MM.1S (cell line): ENCODE results near the gene OR10G2.

Experiments used
- DNase-seq: peaks from one replicate; pipeline ENCODE4 v3.0.0-alpha.2; 2015
- H2AFZ ChIP-seq: fragments of 300-600 bp; sonication (generic); 2 replicates; pipeline ENCODE4 v1.6.0; 2016; ENCODE audit warnings: antibody characterized with exemption, low read length
- H3F3A ChIP-seq: fragments of 300-600 bp; sonication (generic); 2 replicates; pipeline ENCODE4 v1.6.1; 2016; ENCODE audit warnings: mild to moderate bottlenecking, antibody characterized with exemption, low read length, moderate library complexity, mixed read lengths; ENCODE audit not compliant: insufficient read depth
- H3K27ac ChIP-seq: fragments of 300-600 bp; sonication (generic); 2 replicates; pipeline ENCODE4 v1.5.1; 2016; ENCODE audit warnings: mild to moderate bottlenecking, low read length
- H3K27me3 ChIP-seq: fragments of 300-600 bp; sonication (generic); replicated peaks from 2 replicates; pipeline ENCODE4 v1.6.0; 2016; ENCODE audit warnings: low read length; ENCODE audit not compliant: insufficient read depth
- H3K36me3 ChIP-seq: fragments of 300-600 bp; sonication (generic); replicated peaks from 2 replicates; pipeline ENCODE4 v1.6.1; 2016; ENCODE audit warnings: mild to moderate bottlenecking, low read length, mixed read lengths; ENCODE audit not compliant: insufficient read depth
- H3K4me1 ChIP-seq: fragments of 300-600 bp; sonication (generic); 2 replicates; pipeline ENCODE4 v1.6.1; 2016; ENCODE audit warnings: low read length, mixed read lengths
- H3K4me2 ChIP-seq: fragments of 300-600 bp; sonication (generic); 2 replicates; pipeline ENCODE4 v1.6.0; 2016; ENCODE audit warnings: low read depth, low read length
- H3K4me3 ChIP-seq: fragments of 300-600 bp; sonication (generic); 2 replicates; pipeline ENCODE4 v1.5.1; 2016; ENCODE audit warnings: low read length, mixed read lengths
- H3K79me2 ChIP-seq: fragments of 300-600 bp; sonication (generic); 2 replicates; pipeline ENCODE4 v1.6.1; 2016; ENCODE audit warnings: mixed run types, low read length, mixed read lengths
- H3K9ac ChIP-seq: fragments of 300-600 bp; sonication (generic); 2 replicates; pipeline ENCODE4 v1.6.1; 2016; ENCODE audit warnings: low read length, mixed read lengths
- H3K9me2 ChIP-seq: fragments of 300-600 bp; sonication (generic); replicated peaks from 2 replicates; pipeline ENCODE4 v1.6.1; 2016; ENCODE audit warnings: mild to moderate bottlenecking, low read length, mixed read lengths; ENCODE audit not compliant: insufficient read depth
- H3K9me3 ChIP-seq: fragments of 300-600 bp; sonication (generic); replicated peaks from 2 replicates; pipeline ENCODE4 v1.6.1; 2016; ENCODE audit warnings: mild to moderate bottlenecking, low read length, mixed read lengths; ENCODE audit not compliant: insufficient read depth
- H4K20me1 ChIP-seq: fragments of 300-600 bp; sonication (generic); 2 replicates; pipeline ENCODE4 v1.6.1; 2016; ENCODE audit warnings: mild to moderate bottlenecking, low read length, moderate library complexity, mixed read lengths; ENCODE audit not compliant: insufficient read depth
- CTCF ChIP-seq: fragments of 300-600 bp; sonication (generic); IDR thresholded peaks from 2 replicates; pipeline ENCODE4 v1.5.1; 2016; ENCODE audit warnings: antibody characterized with exemption, low read length, mixed read lengths
- EZH2 ChIP-seq: fragments of 300-600 bp; sonication (generic); optimal IDR thresholded peaks from 2 replicates; pipeline ENCODE3; 2017; ENCODE audit warnings: low read depth, mild to moderate bottlenecking, antibody characterized with exemption, low read length, mixed read lengths
- EZH2phosphoT487 ChIP-seq: fragments of 300-600 bp; sonication (generic); IDR thresholded peaks from 2 replicates; pipeline ENCODE4 v1.6.1; 2018; ENCODE audit warnings: antibody characterized with exemption, low read length

OR10G2 gene

GRCh38 chr14:21634840-21635239, at the start of gene OR10G2:
TSS of gene OR10G2 (minus strand) at chr14:21634940. CDS start at chr14:21634842, 98 bp downstream.
- Histone ChIP-seq H3K27ac (no peak within 1 kb of the TSS), H3K9me2 (no peaks in the 10 kb centered on the region), H3K4me3 (no peak within 1 kb of the TSS), H3K79me2 (no peaks in the 10 kb centered on the region), H2AFZ (no peak within 1 kb of the TSS), H3K4me1 (peaks cover 6% of the 10 kb centered on the region; the same call in 1 of the 2 replicates), H4K20me1 (no peaks in the 10 kb centered on the region), H3F3A (peaks cover 12% of the 10 kb centered on the region), H3K9me3 (no peaks in the 10 kb centered on the region), H3K9ac (no peak within 1 kb of the TSS), H3K27me3 (no peaks in the 10 kb centered on the region), H3K36me3 (no peaks in the 10 kb centered on the region), H3K4me2 (no peak within 1 kb of the TSS)
- no peak for DNase-seq
- no peak for TF ChIP-seq CTCF
- no peak for TF ChIP-seq EZH2
- TF ChIP-seq EZH2phosphoT487, result no peak

GRCh38 chr14:21680072-21680471, 45.3 kb upstream of the OR10G2 start:
- Histone ChIP-seq H3K9ac (no peak overlapping the region), H3K27me3 (no peaks in the 10 kb centered on the region), H3K27ac (no peak overlapping the region), H2AFZ (no peak overlapping the region), H4K20me1 (no peaks in the 10 kb centered on the region), H3F3A (no peaks in the 10 kb centered on the region), H3K4me3 (no peak overlapping the region), H3K4me2 (no peak overlapping the region), H3K9me3 (no peaks in the 10 kb centered on the region), H3K4me1 (no peaks in the 10 kb centered on the region), H3K9me2 (no peaks in the 10 kb centered on the region), H3K36me3 (no peaks in the 10 kb centered on the region), H3K79me2 (no peaks in the 10 kb centered on the region)
- no peak for DNase-seq
- TF ChIP-seq EZH2phosphoT487 (no peak), CTCF (no peak), EZH2 (no peak)

- Histone ChIP-seq H3F3A (no peaks in the 10 kb centered on the region), H3K27ac (no peak overlapping the region), H3K79me2 (no peaks in the 10 kb centered on the region), H2AFZ (no peak overlapping the region), H3K9me2 (no peaks in the 10 kb centered on the region), H4K20me1 (no peaks in the 10 kb centered on the region), H3K9me3 (no peaks in the 10 kb centered on the region), H3K4me1 (no peaks in the 10 kb centered on the region), H3K9ac (no peak overlapping the region), H3K27me3 (no peaks in the 10 kb centered on the region), H3K4me2 (no peak overlapping the region), H3K36me3 (no peaks in the 10 kb centered on the region), H3K4me3 (no peak overlapping the region)
- no peak for DNase-seq
- TF ChIP-seq EZH2 (no peak), CTCF (no peak), EZH2phosphoT487 (no peak)
Observed at GRCh38 chr14:21675566-21675965, 40.8 kb upstream of the OR10G2 start.
